SK-MEL-5 (cell line): ENCODE results near the gene STARD3NL. TPM values are rescaled to one million over a fixed set of nuclear protein-coding genes. Genes with fewer than 3 reads are reported as not detected.
"Not testable (repeated sequence)": the region's sequence is repeated elsewhere in the genome, so short reads cannot be mapped to it uniquely, and the experiment has no call there.

Source experiments
- DNase-seq: peaks from one replicate; pipeline ENCODE4 v3.0.0-alpha.2; 2016; ENCODE audit warnings: low read depth, low spot score
- in situ Hi-C: cut with HindIII; loops from 2 replicates; pipeline ENCODE4 v1.10.0; 2016; ENCODE audit warnings: low sequenced_read_pairs, high pct_unique_total_duplicates, low pct_unique_long_range_greater_than_20kb
- polyA plus RNA-seq, 2 experiments: library from polyadenylated mRNA; depleted of rRNA; stranded (reverse); fragments of >200 nt; gene quantifications; 2 replicates each; pipeline ENCODE4 v1.2.3, GENCODE V29; 2015
- total RNA-seq: library from RNA; depleted of rRNA; stranded (reverse); fragments of >200 nt; shearing (Covaris generic); gene quantifications from 2 replicates; pipeline ENCODE4 v1.2.3, GENCODE V29; 2014; rRNA removed

STARD3NL gene, protein sequence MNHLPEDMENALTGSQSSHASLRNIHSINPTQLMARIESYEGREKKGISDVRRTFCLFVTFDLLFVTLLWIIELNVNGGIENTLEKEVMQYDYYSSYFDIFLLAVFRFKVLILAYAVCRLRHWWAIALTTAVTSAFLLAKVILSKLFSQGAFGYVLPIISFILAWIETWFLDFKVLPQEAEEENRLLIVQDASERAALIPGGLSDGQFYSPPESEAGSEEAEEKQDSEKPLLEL
- total RNA-seq, result 115 and 125 TPM in 2 replicates
- 70.0 and 78.1 TPM in 2 replicates for polyA plus RNA-seq (2015; cell fraction: cytosol; rRNA removed)
- polyA plus RNA-seq (2015; cell fraction: nucleus; rRNA removed), result 30.8 and 36.5 TPM in 2 replicates

DNA sequence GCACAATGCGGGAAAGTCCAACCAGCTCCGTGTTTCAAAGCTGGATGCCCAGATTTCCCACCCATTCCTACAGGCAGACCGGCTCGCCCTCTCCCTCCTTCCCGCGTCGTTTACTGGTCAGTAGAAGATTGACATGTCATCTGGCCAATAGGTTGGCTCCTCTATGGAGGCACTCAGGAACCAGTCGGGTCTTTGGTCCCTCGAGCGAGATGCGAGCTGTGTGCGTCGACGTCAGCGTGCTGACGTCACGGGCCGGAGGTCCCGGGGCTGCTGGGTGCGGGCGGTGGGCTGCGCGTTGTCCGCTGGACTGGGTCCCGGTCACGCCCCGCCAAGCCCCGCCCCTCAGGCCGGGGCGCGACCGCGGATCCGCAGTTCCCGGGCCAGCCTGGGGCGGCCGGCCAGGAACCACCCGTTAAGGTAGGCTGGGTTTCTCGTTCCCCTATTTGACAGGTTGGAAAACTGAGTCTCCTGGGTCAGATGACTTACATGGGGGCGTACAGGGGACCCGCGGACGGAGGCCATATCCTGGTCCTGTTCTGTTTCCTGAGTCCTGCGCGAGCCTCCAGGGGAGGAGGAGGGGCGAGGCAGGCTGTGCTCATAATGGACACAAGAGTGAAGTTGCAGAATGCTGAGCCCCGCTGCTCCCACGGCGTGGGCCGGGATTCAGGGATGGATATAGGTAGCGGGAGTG, at the start of gene STARD3NL:
Gene STARD3NL (plus strand): TSS at position 242 of the 691 bp plus-strand sequence. CDS start 29,260 bp downstream, outside the sequence.
- peak; percentile 100 for DNase-seq
- in situ Hi-C loops, result no loop called here

DNA sequence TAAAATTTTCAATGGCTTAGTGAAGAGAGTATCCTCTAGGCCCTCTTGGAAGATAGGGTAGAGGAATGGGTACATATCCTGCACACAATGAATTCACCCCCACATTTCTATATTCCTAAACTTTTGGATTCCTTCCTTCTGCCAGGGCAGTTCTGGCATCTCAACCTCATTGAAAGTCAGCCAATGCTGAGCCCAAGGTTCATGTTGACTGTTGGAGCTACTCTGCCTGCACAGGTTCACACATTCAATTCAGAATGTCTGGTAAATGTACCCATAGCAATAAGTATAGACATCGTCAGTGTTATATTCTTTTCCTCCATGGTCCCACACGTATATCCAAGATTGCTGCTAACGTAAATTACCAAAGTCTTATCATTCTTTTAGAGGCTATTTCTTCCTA, 48.9 kb upstream of the STARD3NL start:
- in situ Hi-C loops, result no loop called here
- no peak for DNase-seq

DNA sequence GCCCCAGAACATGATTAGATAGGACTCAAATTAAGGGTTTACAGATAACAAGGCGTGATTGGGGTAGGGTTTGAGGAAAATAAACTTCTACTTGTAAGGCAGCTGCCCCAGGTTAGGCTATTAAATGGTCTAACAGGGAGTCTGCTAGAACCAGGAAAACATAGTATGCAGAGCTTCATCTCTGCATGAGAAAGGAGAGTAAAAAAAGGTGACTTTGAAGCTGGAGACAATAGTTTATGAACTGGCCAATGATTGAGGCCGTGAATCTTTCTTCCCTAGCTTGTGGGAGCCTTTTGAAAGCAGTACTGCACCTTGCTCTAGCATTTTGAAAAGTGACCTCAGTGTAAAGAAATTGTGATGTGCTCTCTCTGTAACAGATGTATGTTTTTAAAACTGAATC, 48.5 kb upstream of the STARD3NL start:
- in situ Hi-C loops, result no loop called here

DNA sequence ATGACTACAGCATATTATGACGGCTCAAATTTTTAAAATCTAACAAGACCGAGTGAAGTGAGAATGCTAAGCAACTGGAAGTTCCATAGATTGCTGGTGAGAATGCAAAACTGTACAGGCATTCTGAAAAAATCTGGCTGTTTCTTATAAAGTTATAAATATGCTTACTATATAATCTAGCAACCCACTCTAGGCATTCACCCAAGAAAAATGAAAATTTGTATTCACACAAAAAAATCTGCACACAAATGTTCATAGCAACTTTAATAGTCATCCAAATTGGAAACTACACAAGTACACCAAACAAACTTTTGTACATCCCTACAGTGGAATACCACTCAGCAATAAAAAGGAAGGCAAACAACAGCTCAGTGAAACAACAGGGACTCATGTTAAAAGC, 39.9 kb upstream of the STARD3NL start:
- in situ Hi-C loops, result no loop called here

More for the DNA sequence above, 48.5 kb upstream of the STARD3NL start:
- DNase-seq, result no peak

DNA sequence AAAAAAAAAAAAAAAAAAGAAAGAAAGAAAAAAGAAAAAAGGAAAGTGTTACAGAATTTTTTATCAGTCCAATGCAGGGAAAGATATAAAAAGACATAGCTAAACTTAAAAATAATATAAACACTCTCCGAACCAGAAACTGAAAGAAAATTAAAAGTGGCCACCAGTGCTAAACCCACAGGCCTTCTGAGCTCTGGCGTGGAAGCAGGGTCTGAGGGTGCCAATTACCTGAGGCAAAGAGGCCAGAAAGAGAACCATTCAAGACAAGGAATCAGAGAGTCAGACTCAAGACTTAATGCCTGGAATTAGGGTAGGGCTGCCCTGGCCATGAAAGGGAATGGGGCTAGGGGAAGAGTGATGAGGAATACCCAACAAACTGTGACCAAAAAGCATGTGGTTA, 36.9 kb upstream of the STARD3NL start:
- in situ Hi-C loops, result no loop called here
- no peak for DNase-seq

More for the DNA sequence above, 39.9 kb upstream of the STARD3NL start:
- DNase-seq, result no peak

DNA sequence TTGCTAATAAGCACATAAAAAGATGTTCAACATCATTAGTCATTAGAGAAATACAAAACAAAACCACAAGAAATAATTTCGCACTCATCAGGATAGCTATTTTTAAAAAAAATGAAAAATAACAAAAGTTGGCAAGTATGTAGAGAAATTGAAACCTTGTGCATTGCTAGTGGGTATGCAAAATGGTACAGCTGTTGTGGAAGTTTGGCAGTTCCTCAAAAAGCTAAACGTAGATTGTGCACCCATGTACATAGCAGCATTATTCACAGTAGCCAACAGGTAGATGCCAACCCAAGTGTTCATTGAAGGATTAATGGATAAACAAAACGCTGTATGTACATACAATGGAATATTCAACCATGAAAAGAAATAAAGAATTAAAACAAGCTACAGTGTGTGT, 35.3 kb upstream of the STARD3NL start:
- no peak for DNase-seq
- in situ Hi-C loops, result no loop called here

DNA sequence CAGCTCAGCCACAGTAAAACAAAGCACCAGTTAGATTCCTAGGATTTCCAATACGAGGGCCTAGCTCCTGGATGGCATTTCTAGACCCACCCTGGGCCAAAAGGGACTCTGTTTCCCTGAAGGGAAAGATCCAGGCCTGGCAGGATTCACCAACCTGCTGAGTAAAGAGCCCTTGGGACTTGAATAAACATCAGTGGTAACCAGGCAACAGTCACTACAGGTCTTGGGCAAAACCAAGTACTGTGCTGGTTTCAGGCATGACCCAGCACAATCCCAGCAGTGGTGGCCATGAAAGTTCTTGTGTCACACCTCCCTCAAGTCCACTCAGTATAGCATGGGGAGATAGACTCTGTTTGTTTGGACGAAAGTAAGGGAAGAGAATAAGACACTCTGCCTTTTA, 31.0 kb upstream of the STARD3NL start:
- DNase-seq, result no peak
- in situ Hi-C loops, result no loop called here

DNA sequence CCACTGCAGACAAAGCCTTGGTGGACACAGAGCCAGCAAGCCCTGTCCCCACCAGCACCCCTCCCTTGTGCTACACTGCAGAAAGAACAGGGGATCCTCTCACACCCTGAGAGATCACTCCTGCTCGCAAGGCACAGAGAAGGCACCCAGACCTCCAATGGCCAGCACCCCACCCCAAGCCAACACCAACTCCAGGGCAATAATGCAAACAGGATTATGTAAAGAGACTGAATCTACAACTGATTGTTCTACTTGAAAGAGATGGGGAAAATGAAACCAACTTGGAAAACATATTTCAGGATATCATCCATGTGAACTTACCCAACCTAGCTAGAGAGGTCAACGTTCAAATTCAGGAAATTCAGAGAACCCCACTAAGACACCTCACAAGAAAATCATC, 26.5 kb upstream of the STARD3NL start:
- in situ Hi-C loops, result no loop called here

DNA sequence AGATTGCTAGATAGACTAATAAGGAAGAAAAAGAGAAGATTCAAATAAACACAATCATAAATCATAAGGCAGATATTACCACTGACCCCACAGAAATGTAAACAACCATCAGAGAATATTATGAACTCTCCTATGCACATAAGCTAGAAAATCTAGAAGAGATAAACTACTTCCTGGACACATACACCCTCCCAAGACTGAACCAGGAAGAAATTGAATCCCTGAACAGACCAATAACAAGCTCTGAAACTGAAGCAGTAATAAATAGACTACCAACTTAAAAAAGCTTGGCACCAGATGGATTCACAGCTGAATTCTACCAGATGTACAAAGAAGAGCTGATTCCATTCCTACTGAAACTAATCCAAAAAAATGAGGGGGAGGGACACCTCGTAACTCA, 24.5 kb upstream of the STARD3NL start:
- in situ Hi-C loops, result no loop called here

More for the DNA sequence above, 26.5 kb upstream of the STARD3NL start:
- no peak for DNase-seq

DNA sequence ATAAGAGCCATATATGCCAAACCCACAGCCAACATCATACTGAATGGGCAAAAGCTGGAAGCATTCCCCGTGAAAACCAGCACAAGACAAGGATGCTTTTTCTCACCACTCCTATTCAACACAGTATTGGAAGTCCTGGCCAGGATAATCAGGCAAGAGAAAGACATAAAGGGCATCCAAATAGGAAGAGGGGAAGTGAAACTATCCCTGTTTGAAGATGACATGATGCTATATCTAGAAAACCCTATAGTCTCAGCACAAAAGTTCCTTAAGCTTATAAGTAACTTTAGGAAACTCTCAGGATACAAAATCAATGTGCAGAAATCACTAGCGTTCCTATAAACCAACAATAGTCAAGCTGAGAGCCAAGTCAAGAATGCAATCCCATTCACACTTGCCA, 23.8 kb upstream of the STARD3NL start:
- no peak for DNase-seq
- in situ Hi-C loops, result no loop called here

More for the DNA sequence above, 24.5 kb upstream of the STARD3NL start:
- DNase-seq, result no peak

DNA sequence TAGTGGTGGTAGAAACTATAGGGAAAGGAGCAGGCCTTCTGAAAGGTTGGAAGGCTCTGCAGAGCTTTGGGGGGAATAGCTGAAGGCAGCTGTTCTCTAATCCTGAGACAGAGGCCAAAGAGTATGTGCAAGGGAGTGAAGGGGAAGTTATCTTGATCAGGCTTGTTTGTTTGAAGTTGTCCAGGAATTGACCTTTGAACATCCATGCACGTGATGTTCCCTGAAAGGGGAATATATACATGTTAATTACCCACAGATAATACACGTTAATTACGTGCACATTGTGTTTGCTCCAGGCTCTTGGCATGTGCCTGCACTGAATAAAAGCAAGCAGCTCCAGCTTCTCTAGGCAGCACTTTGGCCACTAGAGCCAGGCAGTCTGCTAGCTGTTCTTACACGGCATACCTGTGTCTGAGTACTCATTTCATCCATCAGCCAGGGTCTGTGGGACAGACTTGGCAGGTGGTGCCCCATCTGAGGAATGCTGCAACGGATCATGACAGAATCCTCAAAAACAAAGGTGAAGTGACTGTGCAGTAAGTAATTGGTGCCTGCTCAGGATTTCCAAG, 18.0 kb upstream of the STARD3NL start:
- in situ Hi-C loops, result no loop called here
- no peak for DNase-seq

DNA sequence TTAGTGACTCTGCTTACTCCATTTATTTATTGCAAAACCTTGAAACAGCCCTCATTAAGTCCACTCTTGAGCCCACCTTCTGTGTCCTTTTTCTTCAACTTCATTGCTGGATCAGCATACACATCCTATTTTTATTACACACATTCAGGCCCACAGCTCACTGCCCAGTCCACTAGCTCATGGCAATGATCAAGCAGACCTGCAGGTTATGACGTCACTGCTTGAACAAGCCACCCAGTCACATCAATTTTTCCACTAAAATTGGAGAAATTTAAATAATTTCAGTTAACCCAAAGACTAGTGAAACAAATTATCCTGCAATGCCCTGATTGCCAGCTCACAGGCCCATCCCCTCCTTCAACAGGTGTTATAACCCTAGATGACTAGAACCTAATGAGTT, 16.0 kb upstream of the STARD3NL start:
- DNase-seq, result no peak
- in situ Hi-C loops, result no loop called here

DNA sequence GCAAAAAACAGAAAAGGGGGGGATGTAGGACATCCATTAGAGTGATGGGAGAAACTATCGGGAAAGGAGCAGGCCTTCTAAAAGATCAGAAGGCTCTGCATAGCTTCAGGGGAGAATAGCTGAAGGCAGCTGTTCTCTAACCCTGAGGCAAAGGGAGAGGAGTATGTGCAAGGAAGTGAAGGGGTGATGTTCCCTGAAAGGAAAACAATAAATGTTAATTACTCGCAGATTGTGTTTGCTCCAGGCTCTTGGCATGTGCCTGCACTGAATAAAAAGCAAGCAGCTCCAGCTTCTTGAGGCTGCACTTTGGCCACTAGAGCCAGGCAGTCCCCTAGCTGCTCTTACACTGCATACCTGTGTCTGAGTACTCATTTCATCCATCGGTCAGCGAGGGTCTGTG, 14.4 kb upstream of the STARD3NL start:
- in situ Hi-C loops, result no loop called here

DNA sequence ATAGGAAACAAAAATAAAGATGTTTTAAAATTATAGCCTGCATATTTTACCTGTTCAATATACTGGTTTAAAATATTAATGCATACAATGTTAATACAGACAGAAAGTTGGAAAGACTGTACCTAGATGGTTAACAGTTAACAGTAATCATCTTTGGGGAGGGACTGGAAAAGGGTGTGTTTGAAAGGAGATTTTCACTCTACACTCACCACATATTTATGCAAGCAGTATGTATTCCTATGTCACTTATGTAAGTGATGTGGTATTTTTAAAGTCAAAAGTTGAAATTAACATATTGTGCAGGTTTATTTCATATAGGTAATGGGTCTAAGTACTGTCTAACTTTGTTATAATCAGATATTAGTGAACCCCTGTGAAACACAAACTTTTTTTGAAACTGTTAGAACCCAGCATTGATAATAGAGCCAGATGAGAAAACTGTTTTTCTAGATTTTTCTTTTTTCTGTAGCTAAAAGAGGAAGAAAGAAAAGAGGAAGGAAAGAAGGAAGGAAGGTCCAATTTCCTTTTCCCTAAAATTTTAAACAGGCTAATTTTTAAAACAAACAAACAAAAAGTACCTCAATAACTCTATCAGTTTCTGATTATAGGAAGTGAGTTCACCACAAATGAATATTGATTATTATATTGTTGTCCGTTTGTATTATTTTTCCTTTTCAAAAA, 9.0 kb upstream of the STARD3NL start:
- in situ Hi-C loops, result no loop called here

More for the DNA sequence above, 14.4 kb upstream of the STARD3NL start:
- no peak for DNase-seq

DNA sequence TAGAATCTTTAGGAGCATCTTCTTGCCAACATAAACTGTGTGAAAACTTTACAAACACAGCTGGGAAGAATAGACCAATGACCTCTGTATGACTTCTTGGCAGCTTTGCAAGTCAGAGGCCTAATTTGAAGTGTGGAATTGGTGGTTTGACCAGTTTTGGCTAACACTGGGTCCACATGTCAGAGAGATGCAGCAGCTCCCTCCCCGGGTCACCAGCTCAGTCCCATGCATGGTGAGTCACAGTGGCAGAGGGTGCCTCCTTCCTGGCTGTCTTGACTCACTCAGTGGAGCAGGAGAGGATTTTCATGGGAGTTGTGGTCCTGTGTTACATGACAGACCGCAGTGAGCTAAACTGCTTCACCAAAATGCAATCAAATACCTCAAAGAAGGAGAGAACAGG, 8.2 kb upstream of the STARD3NL start:
- peak; percentile 20 for DNase-seq
- in situ Hi-C loops, result no loop called here

More for the DNA sequence above, 9.0 kb upstream of the STARD3NL start:
- DNase-seq, result no peak

DNA sequence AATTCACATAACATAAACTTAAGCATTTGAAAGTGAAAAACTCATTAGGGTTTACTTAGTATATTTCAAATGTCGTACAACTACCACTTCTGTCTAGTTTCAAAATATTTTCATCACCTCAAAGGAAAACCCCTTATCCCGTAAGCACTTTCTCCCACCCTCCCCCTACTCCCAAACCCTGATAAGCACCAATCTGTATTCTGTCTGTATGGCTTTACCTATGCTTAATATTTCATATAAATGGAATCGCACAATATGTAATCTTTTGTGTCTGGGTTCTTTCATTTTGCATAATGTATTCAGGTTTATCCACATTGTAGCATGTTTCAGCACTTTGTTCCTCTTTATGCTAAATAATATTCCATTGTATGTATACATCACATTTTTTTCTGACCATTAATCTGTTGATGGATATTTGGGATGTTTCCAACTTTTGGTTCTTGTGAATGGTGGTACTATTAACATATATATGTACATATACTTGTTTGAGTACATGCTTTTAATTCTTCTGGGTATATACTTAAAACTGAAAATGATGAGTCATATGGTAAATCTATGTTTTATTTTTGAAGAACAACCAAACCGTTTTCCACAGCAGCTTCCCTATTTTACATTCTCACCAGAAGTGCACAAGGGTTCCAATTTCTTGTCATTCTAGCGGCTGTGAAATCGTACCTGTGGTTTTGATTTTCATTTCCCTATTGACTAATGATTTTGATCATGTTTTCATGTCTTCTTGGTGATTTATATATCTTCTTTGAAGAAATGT, 6.2 kb upstream of the STARD3NL start:
- DNase-seq, result no peak
- in situ Hi-C loops, result no loop called here

DNA sequence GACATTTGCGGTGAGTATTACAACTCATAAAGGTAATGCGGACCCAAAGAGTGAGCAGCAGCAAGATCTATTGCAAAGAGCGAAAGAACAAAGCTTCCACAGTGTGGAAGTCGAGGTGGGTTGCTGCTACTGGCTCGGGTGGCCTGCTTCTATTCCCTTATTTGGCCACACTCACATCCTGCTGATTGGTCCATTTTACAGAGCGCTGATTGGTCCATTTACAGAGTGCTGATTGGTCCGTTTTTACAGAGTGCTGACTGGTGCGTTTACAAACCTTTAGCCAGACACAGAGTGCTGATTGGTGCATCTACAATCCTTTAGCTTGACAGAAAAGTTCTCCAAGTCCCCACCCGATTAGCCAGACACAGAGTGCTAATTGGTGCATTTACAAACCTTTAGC, 2.5 kb upstream of the STARD3NL start:
- DNase-seq, in situ Hi-C loops: not testable (repeated sequence)
